ENCODE data around the gene AMBRA1.

DNA sequence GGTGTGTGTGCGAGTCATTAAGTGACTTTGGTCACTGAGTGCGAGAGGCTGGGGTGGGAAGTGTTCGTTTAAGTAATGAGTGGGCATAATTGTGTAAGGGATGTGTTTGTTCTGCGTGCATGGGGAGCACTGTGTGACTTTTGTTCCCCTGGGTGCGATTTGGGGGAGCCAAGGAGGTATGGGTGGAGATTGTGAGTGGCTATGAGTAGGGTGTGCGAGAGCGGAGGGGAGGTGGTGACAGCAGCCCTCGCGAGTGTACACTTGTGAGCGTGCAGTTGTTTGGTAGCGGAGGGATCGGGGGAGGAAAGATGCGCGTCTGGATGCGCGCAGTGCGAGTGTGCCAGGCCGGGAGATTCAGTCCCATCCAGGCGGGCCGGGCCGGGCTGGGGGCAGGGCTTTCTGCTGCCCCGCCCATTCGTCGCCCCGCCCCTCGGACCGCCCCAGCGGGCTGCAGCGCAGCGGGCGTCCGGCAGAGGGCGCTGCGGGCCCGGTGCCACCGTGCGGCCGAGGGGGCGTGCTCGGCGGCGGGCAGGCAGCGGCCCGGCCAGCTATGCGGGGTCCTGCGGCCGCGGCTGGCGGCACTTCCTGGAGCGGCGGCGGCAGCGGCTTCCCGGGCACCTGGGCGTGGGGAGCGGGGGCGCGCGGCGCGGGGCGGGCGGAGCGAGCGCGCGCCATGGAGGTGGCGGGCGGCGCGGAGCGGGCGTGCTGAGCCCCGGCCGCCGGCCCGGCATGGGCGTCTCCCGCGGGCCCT is 246.8 kb downstream of the AMBRA1 start, which contains the start of gene DGKZ:
- TF ChIP-seq CTCF (IDR thresholded peaks at IDR 0.05; ENCODE audit: insufficient read depth, low read depth, low read length) (no peak), EZH2 (IDR thresholded peaks at IDR 0.05; ENCODE audit: insufficient read depth, low read length) (no peak)
